HepG2 (cell line): ENCODE data around the gene ICAM3. TPM values are rescaled to one million over a fixed set of nuclear protein-coding genes. Genes with fewer than 3 reads are reported as not detected.
A peak's percentile ranks its signal among the peaks of the same experiment; 100 is the strongest.

Source experiments
- GTF3A ChIP-seq: sonication (generic); formaldehyde crosslinking; conservative IDR thresholded peaks from 2 replicates; pipeline ENCODE4 v1.4.0; 2020; ENCODE audit warnings: mild to moderate bottlenecking, missing genetic modification reagents
- HMG20A ChIP-seq: IDR thresholded peaks from 2 replicates; pipeline ENCODE4 v1.6.1; 2016; ENCODE audit warnings: borderline replicate concordance
- HNRNPL ChIP-seq: fragments of 200-400 bp; formaldehyde crosslinking; IDR thresholded peaks from 2 replicates; pipeline ENCODE4 v1.6.1; 2017; ENCODE audit warnings: mild to moderate bottlenecking, low read depth, low read length
- HNRNPUL1 ChIP-seq: fragments of 200-400 bp; formaldehyde crosslinking; IDR thresholded peaks from 2 replicates; pipeline ENCODE4 v1.6.1; 2017; ENCODE audit warnings: low read depth, mild to moderate bottlenecking, low read length, moderate library complexity
- KAT7 ChIP-seq: IDR thresholded peaks from 2 replicates; pipeline ENCODE4 v1.6.1; 2018; ENCODE audit warnings: borderline replicate concordance, missing compliant biosample characterization
- KMT2B ChIP-seq: IDR thresholded peaks from 2 replicates; pipeline ENCODE4 v1.6.1; 2016; ENCODE audit warnings: missing genetic modification reagents, missing compliant biosample characterization
- NRL ChIP-seq: sonication (generic); formaldehyde crosslinking; IDR thresholded peaks from 2 replicates; pipeline ENCODE4 v1.5.0; 2020; ENCODE audit warnings: missing genetic modification reagents, mild to moderate bottlenecking, moderate library complexity, borderline replicate concordance
- SPEN ChIP-seq: sonication (generic); formaldehyde crosslinking; IDR thresholded peaks from 2 replicates; pipeline ENCODE4 v1.5.1; 2020; ENCODE audit warnings: low read depth, mild to moderate bottlenecking, missing genetic modification reagents
- SRY ChIP-seq: sonication (generic); formaldehyde crosslinking; IDR thresholded peaks from 2 replicates; pipeline ENCODE4 v1.8.0; 2022; ENCODE audit warnings: mild to moderate bottlenecking, missing genetic modification reagents
- ZNF136 ChIP-seq: sonication (generic); formaldehyde crosslinking; IDR thresholded peaks from 2 replicates; pipeline ENCODE4 v1.8.1; 2022; ENCODE audit warnings: low read depth, mild to moderate bottlenecking, moderate library complexity, missing genetic modification reagents
- ZNF20 ChIP-seq: sonication (generic); formaldehyde crosslinking; IDR thresholded peaks from 2 replicates; pipeline ENCODE4 v1.4.0; 2020; ENCODE audit warnings: mild to moderate bottlenecking, moderate library complexity, missing genetic modification reagents
- ZNF230 ChIP-seq: sonication (generic); formaldehyde crosslinking; IDR thresholded peaks from 2 replicates; pipeline ENCODE4 v1.4.0; 2020; ENCODE audit warnings: mild to moderate bottlenecking, missing genetic modification reagents
- ZNF264 ChIP-seq: sonication (generic); formaldehyde crosslinking; IDR thresholded peaks from 2 replicates; pipeline ENCODE4 v1.4.0; 2020; ENCODE audit warnings: missing genetic modification reagents
- ZNF326 ChIP-seq: sonication (generic); formaldehyde crosslinking; IDR thresholded peaks from 2 replicates; pipeline ENCODE4 v1.4.0; 2020; ENCODE audit warnings: missing genetic modification reagents, borderline replicate concordance
- ZNF782 ChIP-seq: sonication (generic); formaldehyde crosslinking; IDR thresholded peaks from 2 replicates; pipeline ENCODE4 v1.4.0; 2020; ENCODE audit warnings: missing genetic modification reagents, mild to moderate bottlenecking, borderline replicate concordance
- polyA plus RNA-seq, 8 experiments: library from polyadenylated mRNA; depleted of rRNA in 3 of 8; stranded (reverse) in 7 of 8; unstranded in 1 of 8; fragments of >200 nt; fragmentation: Illumina TruSeq in 4 of 8; extraction: Trizol in 4 of 8; gene quantifications; 2 replicates each; pipeline versions ENCODE4 v1.2.1 to v1.2.3, GENCODE V29; 2011 to 2016; ENCODE audit warnings: low read depth in 4 of 8, missing spikeins in 1 of 8, mixed read lengths in 1 of 8; ENCODE audit not compliant: insufficient read depth in 1 of 8
- total RNA-seq, 5 experiments: library from RNA; depleted of rRNA; stranded (reverse); fragments of >200 nt; fragmentation: Illumina TruSeq; extraction: Trizol; gene quantifications; 2 replicates each; pipeline ENCODE4 v1.2.3, GENCODE V29; 2016; ENCODE audit warnings: low read depth in 1 of 5
- TF ChIP-seq, protein P1 (sequence below): sonication (generic); formaldehyde crosslinking; IDR thresholded peaks from 2 replicates; pipeline ENCODE4 v1.5.1; 2020; ENCODE audit warnings: mild to moderate bottlenecking, missing genetic modification reagents, moderate library complexity
- TF ChIP-seq, protein P2 (sequence below): sonication (generic); formaldehyde crosslinking; IDR thresholded peaks from 2 replicates; pipeline ENCODE4 v1.8.0; 2022; ENCODE audit warnings: missing genetic modification reagents, mild to moderate bottlenecking, borderline replicate concordance
- TF ChIP-seq, protein P3 (sequence below): sonication (generic); formaldehyde crosslinking; IDR thresholded peaks from 2 replicates; pipeline ENCODE4 v1.8.1; 2023; ENCODE audit warnings: missing genetic modification reagents, inconsistent platforms, borderline replicate concordance
- TF ChIP-seq, protein P4 (sequence below): sonication (generic); formaldehyde crosslinking; IDR thresholded peaks from 2 replicates; pipeline ENCODE4 v1.4.0; 2020; ENCODE audit warnings: mild to moderate bottlenecking, low read depth, missing genetic modification reagents
- TF ChIP-seq, protein P5 (sequence below): sonication (generic); formaldehyde crosslinking; conservative IDR thresholded peaks from 2 replicates; pipeline ENCODE4 v1.4.0; 2020; ENCODE audit warnings: mild to moderate bottlenecking, missing genetic modification reagents, moderate library complexity

ICAM3 gene
- total and polyA plus RNA-seq, 2 of the 13 experiments (the other 11 are each of a cell fraction or from before 2014, with no cell fraction given) = 14.1 to 21.0 TPM

DNA sequence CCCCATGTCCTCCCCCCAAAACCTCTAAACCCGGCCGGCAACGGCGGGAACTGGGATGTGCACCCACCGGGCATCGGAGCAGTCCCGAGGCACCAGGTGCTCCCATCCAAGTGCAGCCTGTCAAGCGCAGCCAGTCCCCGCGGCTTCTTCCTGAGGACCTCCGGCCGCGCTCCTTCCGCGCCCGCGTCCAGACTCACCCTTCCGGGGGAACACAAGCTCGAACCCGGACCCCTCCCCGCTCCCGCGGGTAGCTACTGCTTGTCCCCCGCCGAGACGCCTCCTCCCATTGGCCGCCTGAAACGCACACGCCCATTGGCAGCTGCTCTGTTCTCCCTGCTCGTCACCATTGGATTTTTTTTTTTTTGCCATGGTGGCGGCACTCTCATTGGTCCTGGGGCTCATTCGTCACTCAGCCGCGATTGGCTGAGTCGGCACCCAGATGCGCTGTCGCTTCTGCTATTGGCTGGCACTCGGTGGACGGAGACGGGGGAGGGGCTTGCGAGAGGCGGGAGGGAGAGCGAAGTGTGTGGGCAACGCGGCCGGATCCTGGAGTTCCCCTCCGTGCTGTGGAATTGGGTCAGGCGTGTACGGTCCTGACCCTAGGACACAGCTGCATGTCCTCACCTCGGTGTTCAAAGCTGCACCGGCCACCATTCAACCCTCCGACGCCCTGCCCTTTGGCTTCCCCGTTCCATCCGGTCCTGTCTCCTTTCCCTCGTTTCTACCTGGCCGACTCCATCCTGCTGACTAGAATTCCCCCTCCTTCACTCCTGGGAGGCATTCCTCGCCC, 41.1 kb upstream of the ICAM3 start, which contains the start of gene TYK2 (continued):
- TF ChIP-seq, protein P1, sequence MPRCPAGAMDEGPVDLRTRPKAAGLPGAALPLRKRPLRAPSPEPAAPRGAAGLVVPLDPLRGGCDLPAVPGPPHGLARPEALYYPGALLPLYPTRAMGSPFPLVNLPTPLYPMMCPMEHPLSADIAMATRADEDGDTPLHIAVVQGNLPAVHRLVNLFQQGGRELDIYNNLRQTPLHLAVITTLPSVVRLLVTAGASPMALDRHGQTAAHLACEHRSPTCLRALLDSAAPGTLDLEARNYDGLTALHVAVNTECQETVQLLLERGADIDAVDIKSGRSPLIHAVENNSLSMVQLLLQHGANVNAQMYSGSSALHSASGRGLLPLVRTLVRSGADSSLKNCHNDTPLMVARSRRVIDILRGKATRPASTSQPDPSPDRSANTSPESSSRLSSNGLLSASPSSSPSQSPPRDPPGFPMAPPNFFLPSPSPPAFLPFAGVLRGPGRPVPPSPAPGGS (CRISPR knock-in tag) = no peak; the same call in 1 of the 2 replicates
- peak; percentile 69 for TF ChIP-seq KMT2B (CRISPR knock-in tag)
- TF ChIP-seq HMG20A (CRISPR knock-in tag) = no peak
- TF ChIP-seq SPEN = no peak
- TF ChIP-seq, protein P2, sequence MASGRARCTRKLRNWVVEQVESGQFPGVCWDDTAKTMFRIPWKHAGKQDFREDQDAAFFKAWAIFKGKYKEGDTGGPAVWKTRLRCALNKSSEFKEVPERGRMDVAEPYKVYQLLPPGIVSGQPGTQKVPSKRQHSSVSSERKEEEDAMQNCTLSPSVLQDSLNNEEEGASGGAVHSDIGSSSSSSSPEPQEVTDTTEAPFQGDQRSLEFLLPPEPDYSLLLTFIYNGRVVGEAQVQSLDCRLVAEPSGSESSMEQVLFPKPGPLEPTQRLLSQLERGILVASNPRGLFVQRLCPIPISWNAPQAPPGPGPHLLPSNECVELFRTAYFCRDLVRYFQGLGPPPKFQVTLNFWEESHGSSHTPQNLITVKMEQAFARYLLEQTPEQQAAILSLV (CRISPR knock-in tag) = no peak
- no peak for TF ChIP-seq GTF3A (CRISPR knock-in tag)
- no peak for TF ChIP-seq HNRNPUL1
- TF ChIP-seq, protein P3, sequence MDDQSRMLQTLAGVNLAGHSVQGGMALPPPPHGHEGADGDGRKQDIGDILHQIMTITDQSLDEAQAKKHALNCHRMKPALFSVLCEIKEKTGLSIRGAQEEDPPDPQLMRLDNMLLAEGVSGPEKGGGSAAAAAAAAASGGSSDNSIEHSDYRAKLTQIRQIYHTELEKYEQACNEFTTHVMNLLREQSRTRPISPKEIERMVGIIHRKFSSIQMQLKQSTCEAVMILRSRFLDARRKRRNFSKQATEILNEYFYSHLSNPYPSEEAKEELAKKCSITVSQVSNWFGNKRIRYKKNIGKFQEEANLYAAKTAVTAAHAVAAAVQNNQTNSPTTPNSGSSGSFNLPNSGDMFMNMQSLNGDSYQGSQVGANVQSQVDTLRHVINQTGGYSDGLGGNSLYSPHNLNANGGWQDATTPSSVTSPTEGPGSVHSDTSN (CRISPR knock-in tag) = no peak
- TF ChIP-seq NRL = peak; percentile 80
- 0 out of 2 replicates have a peak, but pooled peaks have one; percentile 47 for TF ChIP-seq HNRNPL
- no peak for TF ChIP-seq ZNF326
- no peak for TF ChIP-seq ZNF782 (CRISPR knock-in tag)
- TF ChIP-seq SRY = peak; percentile 54; the same call in 1 of the 2 replicates
- TF ChIP-seq ZNF230 (CRISPR knock-in tag) = peak; percentile 46; the same call in 1 of the 2 replicates
- TF ChIP-seq ZNF20 (CRISPR knock-in tag) = no peak
- 0 out of 2 replicates have a peak, but pooled peaks have one; percentile 83 for TF ChIP-seq ZNF264 (CRISPR knock-in tag)
- TF ChIP-seq, protein P4, sequence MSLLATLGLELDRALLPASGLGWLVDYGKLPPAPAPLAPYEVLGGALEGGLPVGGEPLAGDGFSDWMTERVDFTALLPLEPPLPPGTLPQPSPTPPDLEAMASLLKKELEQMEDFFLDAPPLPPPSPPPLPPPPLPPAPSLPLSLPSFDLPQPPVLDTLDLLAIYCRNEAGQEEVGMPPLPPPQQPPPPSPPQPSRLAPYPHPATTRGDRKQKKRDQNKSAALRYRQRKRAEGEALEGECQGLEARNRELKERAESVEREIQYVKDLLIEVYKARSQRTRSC (CRISPR knock-in tag) = no peak
- peak; percentile 80 for TF ChIP-seq KAT7 (CRISPR knock-in tag)
- no peak; the same call in 1 of the 2 replicates for TF ChIP-seq ZNF136
- TF ChIP-seq, protein P5, sequence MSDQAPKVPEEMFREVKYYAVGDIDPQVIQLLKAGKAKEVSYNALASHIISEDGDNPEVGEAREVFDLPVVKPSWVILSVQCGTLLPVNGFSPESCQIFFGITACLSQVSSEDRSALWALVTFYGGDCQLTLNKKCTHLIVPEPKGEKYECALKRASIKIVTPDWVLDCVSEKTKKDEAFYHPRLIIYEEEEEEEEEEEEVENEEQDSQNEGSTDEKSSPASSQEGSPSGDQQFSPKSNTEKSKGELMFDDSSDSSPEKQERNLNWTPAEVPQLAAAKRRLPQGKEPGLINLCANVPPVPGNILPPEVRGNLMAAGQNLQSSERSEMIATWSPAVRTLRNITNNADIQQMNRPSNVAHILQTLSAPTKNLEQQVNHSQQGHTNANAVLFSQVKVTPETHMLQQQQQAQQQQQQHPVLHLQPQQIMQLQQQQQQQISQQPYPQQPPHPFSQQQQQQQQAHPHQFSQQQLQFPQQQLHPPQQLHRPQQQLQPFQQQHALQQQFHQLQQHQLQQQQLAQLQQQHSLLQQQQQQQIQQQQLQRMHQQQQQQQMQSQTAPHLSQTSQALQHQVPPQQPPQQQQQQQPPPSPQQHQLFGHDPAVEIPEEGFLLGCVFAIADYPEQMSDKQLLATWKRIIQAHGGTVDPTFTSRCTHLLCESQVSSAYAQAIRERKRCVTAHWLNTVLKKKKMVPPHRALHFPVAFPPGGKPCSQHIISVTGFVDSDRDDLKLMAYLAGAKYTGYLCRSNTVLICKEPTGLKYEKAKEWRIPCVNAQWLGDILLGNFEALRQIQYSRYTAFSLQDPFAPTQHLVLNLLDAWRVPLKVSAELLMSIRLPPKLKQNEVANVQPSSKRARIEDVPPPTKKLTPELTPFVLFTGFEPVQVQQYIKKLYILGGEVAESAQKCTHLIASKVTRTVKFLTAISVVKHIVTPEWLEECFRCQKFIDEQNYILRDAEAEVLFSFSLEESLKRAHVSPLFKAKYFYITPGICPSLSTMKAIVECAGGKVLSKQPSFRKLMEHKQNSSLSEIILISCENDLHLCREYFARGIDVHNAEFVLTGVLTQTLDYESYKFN (CRISPR knock-in tag) = peak; percentile 46; the same call in 1 of the 2 replicates
